ENCODE results near the gene CSKMT. TPM values are rescaled to one million over a fixed set of nuclear protein-coding genes. Genes with fewer than 3 reads are reported as not detected.
"Not testable (repeated sequence)": the region's sequence is repeated elsewhere in the genome, so short reads cannot be mapped to it uniquely, and the experiment has no call there.

CSKMT gene
- 10 to 100 TPM; 17.8 to 18.8 TPM for total RNA-seq
- polyA plus RNA-seq (2013, experiment 1 of 2): 12.7 TPM
- 18.5 TPM for polyA plus RNA-seq (2013, experiment 2 of 2)
- total RNA-seq: 3.2 to 19.4 (median 9.2) reads per million in 172 experiments

GRCh38 chr11:62665075-62665598, at the start of gene CSKMT, which contains the start of gene C11orf98:
Gene CSKMT, plus strand, starts transcription at chr11:62665312. Its CDS starts 568 bp downstream, at chr11:62665880.
Gene C11orf98, minus strand, starts transcription at chr11:62665210. Its CDS starts 41 bp downstream, at chr11:62665169.
- ATAC-seq (ENCODE audit: poor library complexity): peak; percentile 91
- peaks cover 36% of the 10 kb centered on the region for H3K4me1 Mint-ChIP-seq (ENCODE audit: low read depth)
- Histone ChIP-seq H3K27ac (ENCODE audit: low read depth in 1 of 2, low read length in 2 of 2) (peak within 1 kb of the TSS; percentile 80 to 88), H3K9me3 (ENCODE audit: control insufficient read depth in 1 of 2, insufficient read depth in 1 of 2, low read length in 2 of 2) (no peaks in the 10 kb centered on the region), H3K36me3 (ENCODE audit: insufficient read depth, low read length) (peaks cover 21% of the 10 kb centered on the region), H3K4me1 (ENCODE audit: insufficient read depth, low read length) (peaks cover 48% of the 10 kb centered on the region), H3K27me3 (ENCODE audit: control insufficient read depth in 1 of 2, insufficient read depth in 2 of 2, low read length in 2 of 2) (no peaks in the 10 kb centered on the region), H3K4me3 (ENCODE audit: low read length) (peak within 1 kb of the TSS; percentile 73)
- peak within 1 kb of the TSS; percentile 96 for H3K27ac Mint-ChIP-seq
- peaks cover 39% of the 10 kb centered on the region for H3K36me3 Mint-ChIP-seq (ENCODE audit: low read depth)
- peak; percentile 92 to 97 (median 94) for DNase-seq
- no peaks in the 10 kb centered on the region for H3K9me3 Mint-ChIP-seq
- intact Hi-C loops (cut with DNase I, micrococcal nuclease): loop anchor here (1.0 to 10.0 kb wide), 2 partner anchors 12 to 870 kb away; partner anchors contain the start of genes INTS5 (in 2 of the 2), FEN1 (in 1 of the 2) and TMEM258 (in 1 of the 2)
- ChIA-PET POLR2A (interaction anchor here (0.6 to 5.3 kb wide), 49 partner anchors 10 to 1620 kb away, joined by 3 to 170 read pairs (median 6); partner anchors contain the start of genes B3GAT3, BAD, BSCL2 and EEF1G), CTCF (interaction anchor here (0.8 to 1.9 kb wide), 11 partner anchors 9 to 240 kb away, joined by 3 to 7 read pairs (median 4); partner anchors contain the start of genes B3GAT3, GANAB, INTS5 and TUT1)
- no peak for TF ChIP-seq CTCF (IDR thresholded peaks at IDR 0.05)
- H3K27me3 Mint-ChIP-seq: no peaks in the 10 kb centered on the region
- H3K4me3 Mint-ChIP-seq: peak within 1 kb of the TSS; percentile 99

- H3K4me1 ChIP-seq (ENCODE audit: insufficient read depth, low read length): peaks cover 50% of the 10 kb centered on the region
- no peak overlapping the region for H3K27ac Mint-ChIP-seq
- POLR2A ChIA-PET: no interaction called here
- no peaks in the 10 kb centered on the region for H3K9me3 Mint-ChIP-seq
- intact Hi-C loops (cut with DNase I, micrococcal nuclease): no loop called here
- H3K36me3 ChIP-seq (ENCODE audit: insufficient read depth, low read length): peaks cover 40% of the 10 kb centered on the region
- no peak overlapping the region for H3K4me3 Mint-ChIP-seq
- DNase-seq (no peak), ATAC-seq (ENCODE audit: poor library complexity) (no peak)
- no peak overlapping the region for H3K27ac ChIP-seq (ENCODE audit: low read depth in 1 of 2, low read length in 2 of 2)
- H3K27me3 ChIP-seq (ENCODE audit: control insufficient read depth in 1 of 2, insufficient read depth in 2 of 2, low read length in 2 of 2): no peaks in the 10 kb centered on the region
- H3K36me3 Mint-ChIP-seq (ENCODE audit: low read depth): peaks cover 42% of the 10 kb centered on the region
- H3K9me3 ChIP-seq (ENCODE audit: control insufficient read depth in 1 of 2, insufficient read depth in 1 of 2, low read length in 2 of 2): no peaks in the 10 kb centered on the region
- H3K4me1 Mint-ChIP-seq (ENCODE audit: low read depth): peaks cover 38% of the 10 kb centered on the region
- H3K4me3 ChIP-seq (ENCODE audit: low read length): no peak overlapping the region
- H3K27me3 Mint-ChIP-seq: no peaks in the 10 kb centered on the region
- CTCF ChIA-PET: no interaction called here
- TF ChIP-seq CTCF (IDR thresholded peaks at IDR 0.05): no peak
These were observed 49.6 kb upstream of the CSKMT start for GRCh38 chr11:62615521-62615920.

- H3K27me3 Mint-ChIP-seq; ATAC-seq (ENCODE audit: poor library complexity); H3K27me3 ChIP-seq (ENCODE audit: control insufficient read depth in 1 of 2, insufficient read depth in 2 of 2, low read length in 2 of 2); H3K27ac ChIP-seq (ENCODE audit: low read depth in 1 of 2, low read length in 2 of 2); H3K9me3 ChIP-seq (ENCODE audit: control insufficient read depth in 1 of 2, insufficient read depth in 1 of 2, low read length in 2 of 2); H3K4me3 ChIP-seq (ENCODE audit: low read length); intact Hi-C loops (cut with DNase I, micrococcal nuclease); H3K4me3 Mint-ChIP-seq; CTCF ChIA-PET; H3K27ac Mint-ChIP-seq; DNase-seq; H3K9me3 Mint-ChIP-seq: not testable (repeated sequence)
- H3K36me3 ChIP-seq (ENCODE audit: insufficient read depth, low read length): peaks cover 33% of the 10 kb centered on the region
- Mint-ChIP-seq H3K4me1 (ENCODE audit: low read depth) (peaks cover 36% of the 10 kb centered on the region), H3K36me3 (ENCODE audit: low read depth) (peaks cover 49% of the 10 kb centered on the region)
- POLR2A ChIA-PET: interaction anchor here (0.6 kb wide), 1 partner anchor 48 kb away, joined by 3 read pairs; the partner anchor contains the start of genes C11orf98 and CSKMT
- peaks cover 46% of the 10 kb centered on the region for H3K4me1 ChIP-seq (ENCODE audit: insufficient read depth, low read length)
These were observed 48.2 kb upstream of the CSKMT start for GRCh38 chr11:62616957-62617356.

Measured in CD4-positive, alpha-beta T cell (primary cell).